GM13977 (cell line): ENCODE measurements around the gene ICA1L.

ENCODE experiments used
- DNase-seq: peaks from one replicate; pipeline ENCODE4 v3.0.0; 2012; ENCODE audit warnings: low spot score
- in situ Hi-C: fragments of 300-500 bp; cut with MboI; formaldehyde crosslinking; loops from one replicate; pipeline ENCODE4 v1.12.0; 2022; ENCODE audit warnings: low sequenced_read_pairs, low pct_unique_long_range_greater_than_20kb, mixed read lengths, inconsistent platforms; ENCODE audit not compliant: unreplicated experiment
- TF ChIP-seq, protein P1 (sequence below): IDR thresholded peaks from 2 replicates; pipeline ENCODE4 v1.5.1; 2012; ENCODE audit warnings: mild to moderate bottlenecking, control low read depth; ENCODE audit not compliant: insufficient read depth; ENCODE audit errors: extremely low read depth, missing control alignments

The ICA1L gene

DNA sequence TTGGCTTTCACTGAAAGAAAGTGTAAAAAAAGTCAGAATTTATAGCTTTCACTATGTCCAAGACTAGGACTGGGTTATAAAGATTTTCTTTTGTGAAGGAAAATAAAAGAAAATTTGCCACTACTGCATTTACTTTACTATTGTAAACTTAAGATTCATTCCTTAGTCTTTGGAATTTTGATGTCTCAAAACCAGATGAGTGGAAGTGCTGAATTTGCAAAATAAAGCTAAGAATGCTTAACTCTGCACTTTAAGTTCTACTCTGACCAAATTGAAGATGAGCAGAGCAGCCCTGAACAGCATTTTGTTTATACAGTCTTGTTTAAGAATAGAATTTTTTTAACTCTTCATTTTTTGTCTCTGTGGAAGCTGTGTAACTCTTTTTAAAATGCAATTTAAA, 102.4 kb downstream of the ICA1L start:
- DNase-seq, result no peak
- in situ Hi-C loops, result no loop called here

DNA sequence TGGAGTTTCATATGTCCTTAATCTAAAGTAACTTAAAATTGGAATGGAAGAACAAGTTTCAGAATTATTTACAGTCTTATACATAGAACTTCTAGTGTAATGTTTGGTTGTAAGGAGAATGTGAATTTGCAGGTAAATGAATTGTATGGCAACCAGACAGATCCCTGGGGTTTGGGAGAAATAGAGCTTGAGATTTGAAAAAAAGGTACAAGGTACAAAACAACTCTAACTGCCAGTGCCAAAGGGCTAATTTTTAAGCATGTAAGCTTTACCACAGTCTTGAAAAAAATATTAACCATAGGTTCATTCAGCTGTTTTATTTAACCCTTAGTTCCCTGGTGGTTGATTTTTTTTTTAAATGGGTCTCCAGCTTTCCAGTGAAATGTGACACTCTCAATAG, 103.3 kb downstream of the ICA1L start:
- in situ Hi-C loops, result no loop called here
- DNase-seq, result no peak
- TF ChIP-seq, protein P1, sequence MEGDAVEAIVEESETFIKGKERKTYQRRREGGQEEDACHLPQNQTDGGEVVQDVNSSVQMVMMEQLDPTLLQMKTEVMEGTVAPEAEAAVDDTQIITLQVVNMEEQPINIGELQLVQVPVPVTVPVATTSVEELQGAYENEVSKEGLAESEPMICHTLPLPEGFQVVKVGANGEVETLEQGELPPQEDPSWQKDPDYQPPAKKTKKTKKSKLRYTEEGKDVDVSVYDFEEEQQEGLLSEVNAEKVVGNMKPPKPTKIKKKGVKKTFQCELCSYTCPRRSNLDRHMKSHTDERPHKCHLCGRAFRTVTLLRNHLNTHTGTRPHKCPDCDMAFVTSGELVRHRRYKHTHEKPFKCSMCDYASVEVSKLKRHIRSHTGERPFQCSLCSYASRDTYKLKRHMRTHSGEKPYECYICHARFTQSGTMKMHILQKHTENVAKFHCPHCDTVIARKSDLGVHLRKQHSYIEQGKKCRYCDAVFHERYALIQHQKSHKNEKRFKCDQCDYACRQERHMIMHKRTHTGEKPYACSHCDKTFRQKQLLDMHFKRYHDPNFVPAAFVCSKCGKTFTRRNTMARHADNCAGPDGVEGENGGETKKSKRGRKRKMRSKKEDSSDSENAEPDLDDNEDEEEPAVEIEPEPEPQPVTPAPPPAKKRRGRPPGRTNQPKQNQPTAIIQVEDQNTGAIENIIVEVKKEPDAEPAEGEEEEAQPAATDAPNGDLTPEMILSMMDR, result no peak

More for the DNA sequence above, 102.4 kb downstream of the ICA1L start:
- TF ChIP-seq, protein P1, result no peak

DNA sequence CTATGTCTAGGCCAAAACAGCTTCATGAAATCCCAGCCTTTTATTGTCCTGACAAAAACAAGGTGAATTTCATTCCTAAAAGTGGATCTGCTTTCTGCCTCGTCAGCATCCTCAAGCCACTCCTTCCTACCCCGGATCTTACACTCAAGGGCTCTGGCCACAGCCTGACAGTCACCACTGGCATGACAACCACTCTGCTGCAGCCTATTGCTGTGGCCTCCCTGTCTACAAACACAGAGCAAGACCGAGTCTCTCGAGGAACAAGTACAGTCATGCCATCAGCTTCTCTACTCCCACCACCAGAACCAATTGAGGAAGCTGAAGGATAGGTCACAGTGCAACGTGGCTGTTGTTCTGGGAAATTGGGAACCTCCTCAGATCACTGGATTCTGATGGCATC, 106.1 kb downstream of the ICA1L start:
- in situ Hi-C loops, result no loop called here
- no peak for DNase-seq
- TF ChIP-seq, protein P1, result no peak

DNA sequence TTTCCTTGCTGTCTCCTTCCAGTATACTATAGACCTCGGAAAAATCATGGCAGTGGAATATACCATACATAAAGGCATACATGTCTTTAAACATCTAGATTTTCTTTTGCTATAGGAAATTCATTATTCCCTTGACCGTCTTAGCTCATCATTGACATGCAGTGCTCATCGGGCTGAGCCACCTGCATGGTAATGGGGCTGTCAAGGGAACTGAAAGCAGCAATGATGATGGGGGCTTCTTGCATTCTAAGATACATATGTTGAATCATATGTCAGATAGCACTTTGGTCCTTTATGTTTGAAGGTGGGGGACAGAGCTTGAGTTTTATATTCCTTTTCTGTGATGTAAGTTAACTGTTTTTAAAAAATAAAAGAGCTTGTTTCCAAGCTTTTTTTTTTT, 106.6 kb downstream of the ICA1L start:
- no peak for DNase-seq
- in situ Hi-C loops, result no loop called here
- TF ChIP-seq, protein P1, result no peak

DNA sequence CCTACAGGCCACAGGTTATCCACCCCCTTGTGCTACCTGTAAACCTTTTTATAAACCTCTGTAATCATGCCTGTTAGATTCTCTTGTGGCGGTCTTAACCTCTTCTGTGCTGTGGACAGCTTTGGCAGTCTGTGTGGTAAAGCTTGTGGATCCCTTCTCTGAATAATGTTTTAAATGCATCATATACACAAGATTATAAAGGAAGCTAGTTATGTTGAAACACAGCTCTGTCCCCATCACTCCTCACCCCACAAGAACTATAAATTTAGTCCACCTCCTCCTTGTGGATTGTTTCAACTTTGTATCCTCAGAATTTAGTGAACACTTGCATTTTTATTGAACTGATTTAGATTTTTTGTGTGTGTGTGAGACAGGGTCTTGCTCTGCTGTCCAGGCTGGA, 107.7 kb downstream of the ICA1L start:
- no peak for DNase-seq
- TF ChIP-seq, protein P1, result no peak
- in situ Hi-C loops, result no loop called here

DNA sequence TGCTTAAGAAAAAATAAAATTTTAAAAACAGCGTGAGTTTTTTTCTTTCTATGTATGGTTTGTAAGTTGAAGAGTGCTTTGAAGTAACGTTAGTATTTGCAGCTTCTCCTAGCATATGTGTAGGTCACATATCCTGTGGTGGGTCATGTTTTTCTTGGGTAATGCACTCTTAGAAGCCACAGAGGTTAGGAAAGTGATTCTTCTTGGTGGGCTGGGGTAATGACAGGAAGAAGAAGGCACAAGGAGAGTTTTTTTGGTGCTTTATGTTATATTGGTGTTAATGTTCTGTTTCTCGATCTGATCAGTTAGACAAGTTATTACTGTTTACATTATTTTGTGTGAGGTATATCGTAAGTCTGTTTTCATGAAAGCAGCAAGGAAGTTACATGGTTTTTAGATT, 109.0 kb downstream of the ICA1L start:
- no peak for DNase-seq
- in situ Hi-C loops, result no loop called here
- TF ChIP-seq, protein P1, result no peak

DNA sequence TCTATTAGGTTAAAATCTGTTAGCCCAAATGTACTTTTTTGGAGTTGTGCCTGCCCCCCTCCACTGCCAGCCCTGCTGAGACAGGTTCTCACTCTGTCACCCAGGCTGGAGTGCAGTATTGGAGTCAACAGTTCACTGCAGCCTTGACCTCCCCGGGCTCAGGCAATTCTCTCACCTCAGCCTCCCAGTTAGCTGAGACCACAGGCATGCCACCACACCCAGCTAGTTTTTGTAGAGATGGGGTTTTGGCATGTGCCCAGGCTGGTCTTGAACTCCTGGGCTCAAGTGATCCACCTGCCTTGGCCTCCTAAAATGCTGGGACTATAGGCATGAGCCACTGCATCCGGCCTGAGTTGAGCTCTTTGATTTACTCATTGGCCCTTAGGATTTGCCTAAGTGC, 110.7 kb downstream of the ICA1L start:
- DNase-seq, result no peak
- TF ChIP-seq, protein P1, result no peak
- in situ Hi-C loops, result no loop called here
